ACHN (cell line): ENCODE measurements around the gene AMDHD2.
"Not testable (repeated sequence)": the region's sequence is repeated elsewhere in the genome, so short reads cannot be mapped to it uniquely, and the experiment has no call there.

Experiments used
- DNase-seq: peaks from one replicate; pipeline ENCODE4 v3.0.0-alpha.2; 2015
- in situ Hi-C: cut with HindIII; loops from 2 replicates; pipeline ENCODE4 v1.10.0; 2017; ENCODE audit warnings: low sequenced_read_pairs, low pct_ligation_motif_present, low pct_unique_long_range_greater_than_20kb

The AMDHD2 gene

GRCh38 chr16:2550283-2550878, 30.2 kb downstream of the AMDHD2 start:
- in situ Hi-C loops, DNase-seq: not testable (repeated sequence)

- DNase-seq, in situ Hi-C loops: not testable (repeated sequence)
These were observed 31.3 kb downstream of the AMDHD2 start for GRCh38 chr16:2551420-2551889.

- in situ Hi-C loops, DNase-seq: not testable (repeated sequence)
These were observed 34.7 kb downstream of the AMDHD2 start for GRCh38 chr16:2554709-2555425.

- DNase-seq, in situ Hi-C loops: not testable (repeated sequence)
These were observed 37.0 kb downstream of the AMDHD2 start for GRCh38 chr16:2557150-2557549.

- in situ Hi-C loops, DNase-seq: not testable (repeated sequence)
These were observed 40.1 kb downstream of the AMDHD2 start for GRCh38 chr16:2560131-2560797.

- DNase-seq, in situ Hi-C loops: not testable (repeated sequence)
These were observed 40.6 kb downstream of the AMDHD2 start for GRCh38 chr16:2560798-2561133.

GRCh38 chr16:2567506-2567905, 47.3 kb downstream of the AMDHD2 start:
- in situ Hi-C loops, DNase-seq: not testable (repeated sequence)

GRCh38 chr16:2568573-2568972, 48.4 kb downstream of the AMDHD2 start:
- in situ Hi-C loops, DNase-seq: not testable (repeated sequence)

GRCh38 chr16:2572704-2573103, 52.5 kb downstream of the AMDHD2 start:
- DNase-seq, in situ Hi-C loops: not testable (repeated sequence)

- DNase-seq, in situ Hi-C loops: not testable (repeated sequence)
These were observed 55.7 kb downstream of the AMDHD2 start for GRCh38 chr16:2575839-2576238.

- in situ Hi-C loops, DNase-seq: not testable (repeated sequence)
These were observed 56.9 kb downstream of the AMDHD2 start for GRCh38 chr16:2577044-2577443.

GRCh38 chr16:2578905-2579304, 58.7 kb downstream of the AMDHD2 start:
- in situ Hi-C loops, DNase-seq: not testable (repeated sequence)

- DNase-seq, in situ Hi-C loops: not testable (repeated sequence)
These were observed 60.0 kb downstream of the AMDHD2 start for GRCh38 chr16:2580143-2580542.

GRCh38 chr16:2580818-2581217, 60.6 kb downstream of the AMDHD2 start:
- in situ Hi-C loops, DNase-seq: not testable (repeated sequence)
